ENCODE results near the gene IL1RAPL2.

IL1RAPL2 gene

DNA sequence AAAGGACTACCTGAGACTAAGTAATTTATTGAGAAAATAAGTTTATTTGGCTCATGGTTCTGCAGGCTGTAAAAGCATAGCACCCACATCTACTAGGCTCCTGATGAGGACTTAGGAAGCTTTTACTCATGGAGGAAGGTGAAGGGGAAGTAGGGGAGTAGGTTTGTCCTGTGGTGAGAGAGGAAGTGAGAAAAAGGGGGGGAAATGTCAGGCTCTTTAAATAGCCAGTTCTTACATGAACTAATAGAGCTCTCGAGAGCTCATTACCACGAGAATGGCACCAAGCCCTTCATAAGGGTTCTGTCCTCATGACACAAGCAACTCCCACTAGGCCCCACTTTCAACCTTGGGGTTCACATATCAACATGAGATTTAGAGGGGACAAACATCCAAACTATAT lies 1130.9 kb downstream of the IL1RAPL2 start:
- POLR2A ChIA-PET: no interaction called here
- DNase-seq (ENCODE audit: extremely low spot score): no peak
- TF ChIP-seq ARNT (IDR thresholded peaks at IDR 0.05) (no peak), BHLHE40 (IDR thresholded peaks at IDR 0.05; ENCODE audit: borderline replicate concordance) (no peak), ZNF384 (IDR thresholded peaks at IDR 0.05) (no peak), FOXA1 (IDR thresholded peaks at IDR 0.05) (no peak), HDGF (IDR thresholded peaks at IDR 0.05; ENCODE audit: borderline replicate concordance) (no peak), L3MBTL2 (conservative IDR thresholded peaks at IDR 0.05) (no peak), LEF1 (IDR thresholded peaks at IDR 0.05; ENCODE audit: borderline replicate concordance) (no peak), CTBP1 (IDR thresholded peaks at IDR 0.05; ENCODE audit: borderline replicate concordance) (no peak), SP1 (IDR thresholded peaks at IDR 0.05) (no peak), FOXK2 (IDR thresholded peaks at IDR 0.05) (no peak), FOXM1 (IDR thresholded peaks at IDR 0.05; ENCODE audit: borderline replicate concordance) (no peak), SUZ12 (IDR thresholded peaks at IDR 0.05) (no peak), TARDBP (IDR thresholded peaks at IDR 0.05) (no peak), NFRKB (IDR thresholded peaks at IDR 0.05) (no peak), ELF4 (IDR thresholded peaks at IDR 0.05) (no peak)
- TF ChIP-seq, protein P1, sequence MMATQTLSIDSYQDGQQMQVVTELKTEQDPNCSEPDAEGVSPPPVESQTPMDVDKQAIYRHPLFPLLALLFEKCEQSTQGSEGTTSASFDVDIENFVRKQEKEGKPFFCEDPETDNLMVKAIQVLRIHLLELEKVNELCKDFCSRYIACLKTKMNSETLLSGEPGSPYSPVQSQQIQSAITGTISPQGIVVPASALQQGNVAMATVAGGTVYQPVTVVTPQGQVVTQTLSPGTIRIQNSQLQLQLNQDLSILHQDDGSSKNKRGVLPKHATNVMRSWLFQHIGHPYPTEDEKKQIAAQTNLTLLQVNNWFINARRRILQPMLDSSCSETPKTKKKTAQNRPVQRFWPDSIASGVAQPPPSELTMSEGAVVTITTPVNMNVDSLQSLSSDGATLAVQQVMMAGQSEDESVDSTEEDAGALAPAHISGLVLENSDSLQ (IDR thresholded peaks at IDR 0.05): no peak
- CTCF ChIA-PET: no interaction called here

DNA sequence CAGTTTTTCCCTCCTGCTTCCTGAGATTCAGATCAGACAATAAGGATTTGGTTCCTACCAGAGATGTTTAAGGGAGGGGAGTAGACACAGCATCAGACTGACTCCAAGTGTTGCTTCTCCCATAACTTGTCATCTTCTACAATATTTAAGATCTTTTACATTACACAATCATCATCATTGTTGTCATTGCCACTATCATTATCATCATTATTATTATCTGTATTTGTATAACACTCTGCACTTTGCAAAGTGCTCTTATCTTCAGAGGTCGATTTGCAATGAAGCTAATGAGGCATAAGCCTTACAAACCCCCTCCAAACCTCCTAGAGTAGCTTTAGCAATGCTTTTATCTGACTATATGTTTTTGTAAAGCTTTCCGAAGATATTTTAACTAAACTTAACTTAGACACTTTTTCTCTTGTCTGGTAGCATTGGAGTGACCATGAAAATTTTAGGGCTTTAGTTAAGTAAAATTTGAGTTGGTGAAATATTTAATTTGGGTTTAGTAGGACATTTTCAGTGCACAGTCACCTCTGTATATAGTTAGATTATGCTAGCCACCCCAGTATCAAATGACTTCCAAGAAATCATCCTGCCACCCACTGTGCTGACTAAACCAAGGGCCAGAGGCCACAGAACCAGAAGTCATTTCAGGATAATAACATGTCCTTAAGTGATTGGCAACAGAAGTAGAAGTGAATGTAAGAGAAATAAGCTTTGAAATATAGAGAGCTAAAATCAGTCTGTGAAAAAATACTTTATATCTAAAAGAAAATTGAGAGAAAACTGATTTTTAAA lies 1132.2 kb downstream of the IL1RAPL2 start:
- ChIA-PET CTCF (no interaction called here), POLR2A (no interaction called here)
- TF ChIP-seq BHLHE40 (IDR thresholded peaks at IDR 0.05; ENCODE audit: borderline replicate concordance): no peak
- TF ChIP-seq ELF4 (IDR thresholded peaks at IDR 0.05): no peak
- TF ChIP-seq, protein P1 (IDR thresholded peaks at IDR 0.05): no peak
- TF ChIP-seq TARDBP (IDR thresholded peaks at IDR 0.05): no peak
- no peak for TF ChIP-seq FOXA1 (IDR thresholded peaks at IDR 0.05)
- no peak for TF ChIP-seq ZNF384 (IDR thresholded peaks at IDR 0.05)
- TF ChIP-seq FOXM1 (IDR thresholded peaks at IDR 0.05; ENCODE audit: borderline replicate concordance): no peak
- no peak for TF ChIP-seq CTBP1 (IDR thresholded peaks at IDR 0.05; ENCODE audit: borderline replicate concordance)
- no peak for TF ChIP-seq SUZ12 (IDR thresholded peaks at IDR 0.05)
- no peak for TF ChIP-seq L3MBTL2 (conservative IDR thresholded peaks at IDR 0.05)
- no peak for TF ChIP-seq SP1 (IDR thresholded peaks at IDR 0.05)
- no peak for TF ChIP-seq FOXK2 (IDR thresholded peaks at IDR 0.05)
- TF ChIP-seq ARNT (IDR thresholded peaks at IDR 0.05): no peak
- no peak for TF ChIP-seq NFRKB (IDR thresholded peaks at IDR 0.05)
- TF ChIP-seq HDGF (IDR thresholded peaks at IDR 0.05; ENCODE audit: borderline replicate concordance): no peak
- no peak for TF ChIP-seq LEF1 (IDR thresholded peaks at IDR 0.05; ENCODE audit: borderline replicate concordance)
- DNase-seq (ENCODE audit: extremely low spot score): no peak

DNA sequence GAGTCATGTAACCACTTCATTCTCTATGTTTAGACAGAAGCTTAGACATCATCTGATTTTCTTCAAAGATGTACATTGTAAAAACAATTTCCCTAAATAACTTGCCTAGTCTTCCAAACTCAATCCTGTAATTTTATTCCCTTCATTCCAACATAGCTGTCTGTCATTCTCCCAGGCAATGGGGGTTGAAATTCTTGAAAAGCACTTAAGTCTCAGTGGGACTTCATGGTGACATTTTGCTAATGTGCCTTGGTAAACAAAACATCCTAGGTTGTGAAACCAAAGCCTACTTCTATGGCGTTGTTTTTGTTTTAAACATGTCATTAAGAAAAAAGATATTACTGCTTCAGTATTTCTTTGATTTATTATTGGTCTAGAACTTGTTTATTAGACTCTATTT lies 1134.3 kb downstream of the IL1RAPL2 start:
- TF ChIP-seq, protein P1 (IDR thresholded peaks at IDR 0.05): peak; percentile 77
- no peak for TF ChIP-seq BHLHE40 (IDR thresholded peaks at IDR 0.05; ENCODE audit: borderline replicate concordance)
- ChIA-PET CTCF (no interaction called here), POLR2A (no interaction called here)
- no peak for DNase-seq (ENCODE audit: extremely low spot score)

DNA sequence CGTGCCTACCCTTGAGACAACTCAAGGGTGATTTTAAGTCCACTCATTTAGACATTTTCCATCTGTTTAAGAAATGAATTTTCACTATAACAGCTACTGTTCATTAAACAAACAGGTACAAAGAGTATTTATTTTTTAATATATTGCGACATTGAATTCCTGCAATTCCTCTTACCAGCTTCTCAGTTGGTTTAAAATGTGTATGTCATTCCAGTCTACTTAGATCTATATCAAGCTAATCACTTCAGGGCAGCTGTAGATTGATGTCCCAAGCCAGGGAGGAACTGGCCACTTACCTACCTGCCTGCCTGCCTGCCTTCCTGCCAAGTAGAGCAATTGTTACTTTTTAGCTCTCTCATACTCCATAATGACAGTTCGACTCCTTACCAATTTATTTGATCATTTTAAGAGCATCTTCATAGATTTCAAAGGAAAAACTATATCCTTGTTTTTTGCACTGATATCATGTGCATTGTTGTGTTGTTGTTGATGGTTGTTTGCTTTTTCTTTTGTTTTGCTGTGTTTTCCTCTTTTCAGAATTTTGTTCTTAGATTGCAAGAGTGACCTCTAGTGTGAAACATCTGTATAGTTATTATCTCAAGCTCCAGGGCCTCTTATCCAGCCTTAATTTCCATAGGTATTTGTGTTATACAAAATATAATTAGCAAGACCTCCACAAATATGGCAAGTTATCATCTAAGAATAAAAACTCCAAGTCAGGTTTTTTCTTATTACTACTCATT lies 1135.5 kb downstream of the IL1RAPL2 start:
- ChIA-PET CTCF (interaction anchor here (0.6 to 0.7 kb wide), 2 partner anchors 193 to 468 kb away, joined by 3 to 4 read pairs; no protein-coding TSS in a partner anchor), POLR2A (interaction anchor here (0.6 kb wide), 1 partner anchor 542 kb away, joined by 3 read pairs; no protein-coding TSS in a partner anchor)
- TF ChIP-seq L3MBTL2 (conservative IDR thresholded peaks at IDR 0.05): no peak
- TF ChIP-seq TARDBP (IDR thresholded peaks at IDR 0.05): no peak
- TF ChIP-seq FOXK2 (IDR thresholded peaks at IDR 0.05): no peak
- no peak for TF ChIP-seq LEF1 (IDR thresholded peaks at IDR 0.05; ENCODE audit: borderline replicate concordance)
- TF ChIP-seq NFRKB (IDR thresholded peaks at IDR 0.05): no peak
- TF ChIP-seq FOXA1 (IDR thresholded peaks at IDR 0.05): no peak
- TF ChIP-seq, protein P1 (IDR thresholded peaks at IDR 0.05): no peak
- no peak for TF ChIP-seq ARNT (IDR thresholded peaks at IDR 0.05)
- TF ChIP-seq BHLHE40 (IDR thresholded peaks at IDR 0.05; ENCODE audit: borderline replicate concordance): no peak
- no peak for TF ChIP-seq HDGF (IDR thresholded peaks at IDR 0.05; ENCODE audit: borderline replicate concordance)
- no peak for TF ChIP-seq CTBP1 (IDR thresholded peaks at IDR 0.05; ENCODE audit: borderline replicate concordance)
- no peak for TF ChIP-seq SUZ12 (IDR thresholded peaks at IDR 0.05)
- no peak for TF ChIP-seq ZNF384 (IDR thresholded peaks at IDR 0.05)
- no peak for TF ChIP-seq SP1 (IDR thresholded peaks at IDR 0.05)
- DNase-seq (ENCODE audit: extremely low spot score): peak; percentile 7

DNA sequence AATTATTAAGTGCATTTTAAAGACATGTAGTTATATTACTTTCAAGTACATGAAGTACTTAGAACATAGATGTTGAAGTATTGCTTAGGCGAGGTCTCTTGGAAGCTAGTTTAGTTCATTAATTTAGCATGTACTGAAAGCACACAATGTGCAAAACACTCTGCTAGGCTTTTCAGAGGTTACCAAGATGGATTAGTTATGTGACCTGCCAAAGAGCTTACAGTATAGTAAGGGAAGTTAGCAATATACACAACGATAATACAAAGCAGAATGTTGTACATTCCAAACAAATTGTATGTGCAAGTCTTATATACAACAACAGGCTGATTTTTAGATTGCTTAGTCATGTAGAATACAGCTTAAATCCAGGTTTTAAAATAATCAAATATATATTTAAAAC lies 1137.9 kb downstream of the IL1RAPL2 start:
- no peak for DNase-seq (ENCODE audit: extremely low spot score)
- POLR2A ChIA-PET: no interaction called here
- CTCF ChIA-PET: interaction anchor here (0.6 kb wide), 1 partner anchor 69 kb away, joined by 3 read pairs; no protein-coding TSS in a partner anchor
- TF ChIP-seq ZNF384 (IDR thresholded peaks at IDR 0.05) (no peak), ARNT (IDR thresholded peaks at IDR 0.05) (no peak), LEF1 (IDR thresholded peaks at IDR 0.05; ENCODE audit: borderline replicate concordance) (no peak), FOXK2 (IDR thresholded peaks at IDR 0.05) (no peak), HDGF (IDR thresholded peaks at IDR 0.05; ENCODE audit: borderline replicate concordance) (no peak), FOXM1 (IDR thresholded peaks at IDR 0.05; ENCODE audit: borderline replicate concordance) (no peak), TARDBP (IDR thresholded peaks at IDR 0.05) (no peak), BHLHE40 (IDR thresholded peaks at IDR 0.05; ENCODE audit: borderline replicate concordance) (no peak), FOXA1 (IDR thresholded peaks at IDR 0.05) (no peak), NFRKB (IDR thresholded peaks at IDR 0.05) (no peak)
